CD4-positive, alpha-beta T cell treated with Interleukin-10 for 1 hour (primary cell): ENCODE results near the gene ZNF343.
A peak's percentile ranks its signal among the peaks of the same experiment; 100 is the strongest.
"Not testable (repeated sequence)": the region's sequence is repeated elsewhere in the genome, so short reads cannot be mapped to it uniquely, and the experiment has no call there.

Experiments
- DNase-seq: peaks from one replicate; pipeline ENCODE4 v3.0.0-alpha.2; 2020

ZNF343 gene

GRCh38 chr20:2520617-2521016, 11.9 kb upstream of the ZNF343 start:
- no peak for DNase-seq

GRCh38 chr20:2519115-2519809, 10.5 kb upstream of the ZNF343 start:
- no peak for DNase-seq

GRCh38 chr20:2518558-2518957, 9.8 kb upstream of the ZNF343 start:
- DNase-seq = no peak

- no peak for DNase-seq
These were observed 9.4 kb upstream of the ZNF343 start for GRCh38 chr20:2518096-2518495.

GRCh38 chr20:2516399-2516798, 7.7 kb upstream of the ZNF343 start:
- DNase-seq = no peak

- no peak for DNase-seq
These were observed 6.5 kb upstream of the ZNF343 start for GRCh38 chr20:2515203-2515602.

- no peak for DNase-seq
These were observed 1.1 kb upstream of the ZNF343 start for GRCh38 chr20:2509794-2510193.

GRCh38 chr20:2509468-2509781, 710 bp upstream of the ZNF343 start:
- DNase-seq = no peak

- no peak for DNase-seq
These were observed 662 bp downstream of the ZNF343 start for GRCh38 chr20:2507875-2508630.

GRCh38 chr20:2507464-2507863, 1.3 kb downstream of the ZNF343 start:
- DNase-seq = no peak

- DNase-seq = not testable (repeated sequence)
These were observed 2.3 kb downstream of the ZNF343 start for GRCh38 chr20:2506426-2506825.

- DNase-seq = not testable (repeated sequence)
These were observed 3.9 kb downstream of the ZNF343 start for GRCh38 chr20:2504803-2505202.

- not testable (repeated sequence) for DNase-seq
These were observed 5.8 kb downstream of the ZNF343 start for GRCh38 chr20:2502808-2503384.

- no peak for DNase-seq
These were observed 23.1 kb downstream of the ZNF343 start for GRCh38 chr20:2485661-2486060.

- DNase-seq = no peak
These were observed 23.6 kb downstream of the ZNF343 start for GRCh38 chr20:2485080-2485479.

GRCh38 chr20:2483504-2483903, 25.2 kb downstream of the ZNF343 start:
- DNase-seq = no peak

- DNase-seq = no peak
These were observed 28.3 kb downstream of the ZNF343 start for GRCh38 chr20:2480381-2480780.

GRCh38 chr20:2476742-2477615, 31.7 kb downstream of the ZNF343 start:
- DNase-seq = no peak

GRCh38 chr20:2475850-2476741, 32.6 kb downstream of the ZNF343 start:
- DNase-seq = no peak

- DNase-seq = no peak
These were observed 35.2 kb downstream of the ZNF343 start for GRCh38 chr20:2473516-2473915.

- peak; percentile 97 for DNase-seq
These were observed 38.1 kb downstream of the ZNF343 start, which contains the start of gene SNRPB for GRCh38 chr20:2470423-2471193. TSS of gene SNRPB (minus strand) at chr20:2470789. CDS start at chr20:2470690, 99 bp downstream.
